ENCODE measurements around the gene SYP.

GRCh38 chrX:49212861-49213260, 12.9 kb upstream of the SYP start:
- TF ChIP-seq, protein P1, sequence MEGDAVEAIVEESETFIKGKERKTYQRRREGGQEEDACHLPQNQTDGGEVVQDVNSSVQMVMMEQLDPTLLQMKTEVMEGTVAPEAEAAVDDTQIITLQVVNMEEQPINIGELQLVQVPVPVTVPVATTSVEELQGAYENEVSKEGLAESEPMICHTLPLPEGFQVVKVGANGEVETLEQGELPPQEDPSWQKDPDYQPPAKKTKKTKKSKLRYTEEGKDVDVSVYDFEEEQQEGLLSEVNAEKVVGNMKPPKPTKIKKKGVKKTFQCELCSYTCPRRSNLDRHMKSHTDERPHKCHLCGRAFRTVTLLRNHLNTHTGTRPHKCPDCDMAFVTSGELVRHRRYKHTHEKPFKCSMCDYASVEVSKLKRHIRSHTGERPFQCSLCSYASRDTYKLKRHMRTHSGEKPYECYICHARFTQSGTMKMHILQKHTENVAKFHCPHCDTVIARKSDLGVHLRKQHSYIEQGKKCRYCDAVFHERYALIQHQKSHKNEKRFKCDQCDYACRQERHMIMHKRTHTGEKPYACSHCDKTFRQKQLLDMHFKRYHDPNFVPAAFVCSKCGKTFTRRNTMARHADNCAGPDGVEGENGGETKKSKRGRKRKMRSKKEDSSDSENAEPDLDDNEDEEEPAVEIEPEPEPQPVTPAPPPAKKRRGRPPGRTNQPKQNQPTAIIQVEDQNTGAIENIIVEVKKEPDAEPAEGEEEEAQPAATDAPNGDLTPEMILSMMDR (conservative IDR thresholded peaks at IDR 0.05): no peak
- no peak for TF ChIP-seq EZH2 (IDR thresholded peaks at IDR 0.05; ENCODE audit: low read depth)
